ENCODE results near the gene TMEM201.

The TMEM201 gene

DNA sequence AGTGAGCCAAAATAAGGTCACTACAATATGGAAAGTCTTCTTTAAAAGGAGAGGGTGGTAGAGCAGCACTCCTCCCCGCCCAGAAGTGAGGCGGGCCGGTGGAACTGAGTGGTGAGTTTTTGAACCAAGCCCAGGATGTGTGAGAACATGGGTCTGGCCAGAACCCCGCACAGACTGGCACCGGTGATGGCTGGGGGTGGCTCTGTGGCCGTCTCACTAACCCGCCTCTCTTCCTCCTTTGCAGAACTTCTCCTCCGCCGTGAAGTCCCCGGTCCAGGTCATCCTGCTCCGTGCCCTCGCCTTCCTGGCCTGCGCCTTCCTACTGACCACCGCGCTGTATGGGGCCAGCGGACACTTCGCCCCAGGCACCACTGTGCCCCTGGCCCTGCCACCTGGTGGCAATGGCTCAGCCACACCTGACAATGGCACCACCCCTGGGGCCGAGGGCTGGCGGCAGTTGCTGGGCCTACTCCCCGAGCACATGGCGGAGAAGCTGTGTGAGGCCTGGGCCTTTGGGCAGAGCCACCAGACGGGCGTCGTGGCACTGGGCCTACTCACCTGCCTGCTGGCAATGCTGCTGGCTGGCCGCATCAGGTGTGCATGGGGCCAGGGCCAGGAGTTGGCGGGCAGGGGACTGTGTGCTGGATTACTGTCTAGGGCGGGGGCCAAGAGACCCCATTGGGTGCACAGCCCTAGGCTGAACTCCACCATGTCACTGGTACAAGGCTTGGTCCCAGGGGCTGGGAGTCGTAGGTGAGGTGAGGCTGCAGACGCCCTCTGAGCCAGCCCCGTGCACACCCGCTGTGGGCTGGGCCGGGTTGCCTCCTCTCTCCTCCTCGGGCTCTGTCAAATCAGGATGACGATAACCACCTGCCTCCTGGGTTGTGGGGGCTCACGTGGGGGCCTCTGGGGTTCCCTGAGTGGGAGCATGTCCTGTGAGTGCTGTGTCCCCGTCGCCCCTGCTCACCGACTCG lies 12.4 kb downstream of the TMEM201 start:
- no peak for DNase-seq (ENCODE audit: low read depth)

DNA sequence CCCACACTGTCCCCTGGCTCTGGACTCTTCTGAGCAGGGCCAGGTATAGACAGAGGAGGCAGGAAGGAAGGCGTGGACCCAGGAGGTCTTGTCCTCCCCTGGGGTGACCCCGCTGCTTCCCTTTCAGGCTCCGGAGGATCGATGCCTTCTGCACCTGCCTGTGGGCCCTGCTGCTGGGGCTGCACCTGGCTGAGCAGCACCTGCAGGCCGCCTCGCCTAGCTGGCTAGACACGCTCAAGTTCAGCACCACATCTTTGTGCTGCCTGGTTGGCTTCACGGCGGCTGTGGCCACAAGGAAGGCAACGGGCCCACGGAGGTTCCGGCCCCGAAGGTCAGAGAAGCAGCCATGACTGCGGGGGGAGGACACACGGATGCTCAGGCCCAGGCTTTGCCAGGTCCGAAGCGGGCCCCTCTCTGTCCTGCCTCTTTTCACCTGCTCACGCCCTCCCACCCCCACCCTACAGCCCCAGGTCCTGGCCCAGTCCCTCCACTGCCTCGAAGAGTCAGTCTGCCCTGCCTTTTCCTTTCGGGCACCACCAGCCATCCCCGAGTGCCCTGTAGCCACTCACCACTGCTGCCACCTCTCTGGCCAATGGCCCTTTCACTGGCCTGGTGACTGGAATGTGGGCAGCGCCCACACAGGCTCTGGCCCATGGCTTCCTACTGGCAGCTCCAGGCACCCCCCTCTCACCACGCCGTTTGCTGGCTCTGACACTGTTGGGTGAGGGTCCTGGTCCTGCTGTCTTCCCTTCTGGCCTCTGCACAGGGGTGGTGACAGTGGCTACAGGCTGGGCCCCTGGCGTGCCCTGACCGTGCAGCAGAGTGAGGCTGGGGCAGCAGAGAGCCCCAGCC lies 13.5 kb downstream of the TMEM201 start:
- no peak for DNase-seq (ENCODE audit: low read depth)

DNA sequence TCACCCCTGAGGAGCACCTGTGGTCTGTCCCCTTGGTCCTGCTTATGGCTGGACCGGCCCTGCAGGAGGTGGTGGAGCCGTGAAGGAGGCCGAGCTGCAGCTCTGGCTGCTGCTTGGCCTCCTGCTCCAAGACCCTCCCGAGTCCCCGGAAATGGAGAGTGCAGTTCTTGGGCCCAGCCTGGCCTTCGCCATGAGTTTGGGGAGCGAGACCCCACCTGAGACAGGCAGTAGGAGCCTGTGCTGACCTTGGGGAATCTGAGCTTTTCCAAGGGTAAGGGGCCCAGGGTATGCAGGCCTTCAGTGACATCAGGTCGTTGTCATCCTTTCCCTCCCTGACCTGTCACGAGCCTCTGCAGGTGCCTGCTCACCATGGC lies 14.1 kb downstream of the TMEM201 start:
- no peak for DNase-seq (ENCODE audit: low read depth)

DNA sequence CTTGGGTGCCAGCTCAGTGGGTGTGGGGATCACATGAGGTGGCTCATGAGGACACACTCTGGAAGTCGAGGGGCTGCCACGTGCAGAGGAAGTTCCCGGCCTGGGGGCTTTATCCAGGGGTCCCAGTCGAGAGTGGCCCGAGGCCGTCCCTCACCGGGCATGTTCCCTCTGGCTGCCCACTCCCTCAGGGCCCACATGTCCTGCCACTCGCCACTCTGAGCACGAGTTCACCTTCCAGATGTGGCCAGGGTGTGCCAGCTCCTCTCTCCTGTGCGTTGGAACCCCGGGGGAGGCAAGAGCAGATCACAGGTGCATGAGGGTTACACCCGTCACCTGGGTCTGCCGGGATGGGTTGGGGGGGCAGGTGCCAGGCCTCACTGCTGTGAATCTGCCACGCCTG lies 14.6 kb downstream of the TMEM201 start:
- DNase-seq (ENCODE audit: low read depth), result no peak

DNA sequence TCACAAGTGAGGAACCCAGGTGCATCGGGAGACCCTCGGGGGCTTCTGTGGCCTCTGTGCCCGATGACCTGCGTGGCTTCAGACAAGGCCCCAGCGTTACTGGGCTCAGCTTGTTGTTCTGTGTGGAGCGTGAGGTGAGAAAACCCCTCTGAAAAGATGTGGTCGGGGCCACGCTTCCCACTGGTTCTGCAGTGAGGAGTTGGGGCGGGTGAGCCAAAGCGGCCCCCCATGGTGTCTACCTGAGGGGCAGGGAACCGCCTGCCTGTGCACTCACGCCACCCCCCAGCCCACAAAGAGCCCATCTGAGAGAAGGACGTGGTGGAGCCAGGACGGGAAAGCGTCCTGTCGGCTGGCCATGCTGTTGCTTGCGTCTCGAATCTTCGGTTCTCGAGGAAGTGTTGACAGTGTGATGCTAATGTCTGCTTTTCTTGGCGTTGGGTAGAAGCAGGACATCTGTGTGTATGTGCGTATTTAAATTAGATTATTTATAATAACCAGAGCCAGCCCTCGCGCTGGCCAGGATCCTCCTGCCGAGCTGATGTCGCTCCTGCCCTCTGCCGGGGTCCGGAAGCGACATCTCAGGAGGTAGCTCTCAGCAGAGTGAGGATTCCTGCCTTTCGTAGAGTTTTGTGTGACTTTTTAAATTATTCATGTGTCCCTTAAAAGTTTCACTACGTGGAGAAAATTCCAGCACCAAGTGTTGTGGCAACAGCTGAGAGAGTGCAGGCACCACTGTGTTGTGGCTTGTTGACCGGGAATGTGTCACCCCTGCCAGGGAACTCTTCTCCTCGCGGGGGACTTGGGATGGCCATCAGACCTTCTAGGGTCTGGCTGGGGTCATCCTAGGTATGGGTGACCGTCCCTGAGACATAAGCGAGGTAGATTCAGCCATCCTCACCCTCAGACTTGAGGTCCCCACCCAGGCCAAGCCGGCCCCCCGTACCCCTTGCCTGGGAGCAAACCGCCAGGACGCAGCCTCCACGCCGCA lies 15.3 kb downstream of the TMEM201 start:
- no peak for DNase-seq (ENCODE audit: low read depth)

DNA sequence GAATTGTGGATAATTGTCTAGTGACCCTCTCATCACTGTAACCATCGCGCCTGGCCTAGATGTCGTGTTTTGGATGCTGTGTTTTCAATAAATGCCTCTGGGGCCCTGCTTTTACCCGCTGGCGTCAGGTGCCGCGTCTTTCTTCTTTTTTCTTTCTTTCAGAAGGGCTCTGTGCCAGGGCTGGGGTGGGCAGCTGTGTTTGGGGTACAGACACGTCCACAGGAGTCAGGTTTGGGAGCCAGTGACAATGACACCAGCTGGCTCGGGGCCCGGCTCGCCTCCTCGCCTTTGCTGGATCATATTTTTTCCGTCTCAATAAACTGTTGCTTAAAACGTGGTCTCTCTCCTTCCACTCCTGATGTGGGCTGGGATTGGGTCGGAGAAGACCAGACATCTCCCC lies 16.1 kb downstream of the TMEM201 start:
- DNase-seq (ENCODE audit: low read depth), result no peak

DNA sequence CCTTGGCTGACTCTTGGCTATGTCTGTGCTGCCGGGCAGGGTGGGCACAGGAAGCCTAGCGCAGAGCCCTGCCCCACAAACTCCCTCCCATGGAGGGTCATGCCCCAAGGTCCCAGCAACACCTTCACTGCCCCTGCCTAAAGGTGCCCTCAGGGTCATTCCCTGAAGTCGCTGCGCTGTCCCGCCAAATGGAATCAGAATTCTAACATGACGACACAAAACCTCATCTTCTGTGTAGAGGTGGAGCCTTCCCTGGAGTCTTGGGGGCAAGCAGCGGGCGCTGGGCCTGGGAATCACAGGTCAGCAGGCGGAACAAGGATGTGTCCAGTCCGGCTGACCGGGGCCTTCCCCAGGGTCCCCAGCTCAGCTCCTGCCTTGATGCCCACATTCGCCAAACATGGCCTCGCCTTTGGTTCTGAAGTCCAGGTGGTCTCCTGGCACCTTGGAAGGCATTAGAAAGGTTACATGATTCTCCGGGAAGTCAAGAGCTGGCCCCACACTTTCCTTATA lies 17.3 kb downstream of the TMEM201 start:
- DNase-seq (ENCODE audit: low read depth), result no peak

DNA sequence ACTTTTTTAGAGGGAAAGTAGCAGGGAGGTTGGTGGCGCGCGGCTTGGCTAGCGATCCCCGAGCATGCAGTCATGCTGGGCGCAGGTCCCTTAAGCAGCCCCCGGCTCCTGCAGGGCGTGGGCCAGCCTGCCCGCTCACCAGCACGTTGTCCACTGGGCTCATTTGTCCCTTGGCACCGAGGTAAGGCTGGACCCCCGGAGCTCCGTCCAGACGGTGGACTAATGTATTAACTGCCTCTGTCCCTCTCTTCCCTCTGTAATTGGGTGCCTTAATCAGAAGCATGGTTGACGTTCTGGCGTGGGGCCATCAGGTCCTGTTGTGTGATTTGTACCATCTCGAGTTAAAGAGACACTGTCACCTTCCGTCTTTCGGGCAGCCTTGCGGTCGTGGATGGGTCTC lies 17.7 kb downstream of the TMEM201 start:
- DNase-seq (ENCODE audit: low read depth), result no peak

DNA sequence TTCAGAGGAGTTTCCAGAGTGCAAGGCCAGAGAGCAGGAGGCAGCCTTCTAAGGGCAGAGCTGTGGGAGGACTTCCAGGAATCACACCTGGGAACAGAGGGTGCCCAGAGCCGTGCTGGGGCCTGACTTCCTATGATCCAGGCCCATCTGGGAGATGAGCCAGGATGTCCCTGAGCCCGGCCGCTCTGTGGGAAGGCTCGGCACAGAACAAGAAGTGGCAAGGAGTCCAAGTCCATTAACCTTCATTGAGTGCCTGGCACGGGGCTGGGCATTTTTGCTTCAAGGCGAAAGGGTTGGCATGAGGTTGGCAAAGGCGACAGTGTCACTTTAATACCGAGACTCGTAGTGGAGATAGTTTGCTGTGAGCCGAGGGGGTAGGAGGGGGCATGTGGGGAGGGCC lies 18.2 kb downstream of the TMEM201 start:
- no peak for DNase-seq (ENCODE audit: low read depth)

DNA sequence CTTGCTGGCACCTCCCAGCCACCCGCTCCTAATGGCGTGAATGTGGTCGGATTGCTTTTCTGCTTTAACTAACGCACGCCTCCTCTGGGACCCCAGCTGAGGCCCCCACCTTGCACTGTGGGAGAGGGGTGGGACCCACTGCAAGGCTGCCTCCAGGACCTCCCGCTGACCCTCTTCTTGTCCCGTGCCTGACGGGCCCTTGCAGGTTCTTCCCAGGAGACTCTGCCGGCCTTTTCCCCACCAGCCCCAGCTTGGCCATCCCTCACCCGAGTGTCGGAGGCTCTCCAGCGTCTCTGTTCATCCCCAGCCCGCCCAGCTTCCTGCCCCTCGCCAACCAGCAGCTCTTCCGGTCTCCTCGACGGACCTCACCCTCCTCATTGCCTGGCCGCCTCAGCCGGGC lies 18.6 kb downstream of the TMEM201 start:
- DNase-seq (ENCODE audit: low read depth), result no peak

DNA sequence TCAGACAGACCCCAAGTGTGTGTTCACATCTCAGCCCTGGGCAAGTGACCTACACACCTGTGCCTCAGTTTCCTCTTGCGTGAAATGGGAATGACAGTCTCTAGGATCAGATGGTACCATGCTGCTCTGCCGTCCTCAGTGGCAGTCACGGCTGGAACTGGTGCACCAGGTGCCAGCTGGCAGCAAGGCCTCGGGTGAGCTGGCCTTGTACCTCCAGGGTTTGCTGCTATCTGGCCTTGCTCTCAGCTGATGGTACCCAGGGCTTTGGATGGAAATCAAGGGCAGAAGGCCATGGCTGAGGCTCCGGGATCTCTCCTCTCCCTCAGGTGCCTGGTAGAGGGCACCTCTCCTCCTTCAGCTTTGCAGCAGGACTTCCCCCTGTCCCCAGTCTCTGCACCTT lies 21.3 kb downstream of the TMEM201 start:
- DNase-seq (ENCODE audit: low read depth), result no peak

DNA sequence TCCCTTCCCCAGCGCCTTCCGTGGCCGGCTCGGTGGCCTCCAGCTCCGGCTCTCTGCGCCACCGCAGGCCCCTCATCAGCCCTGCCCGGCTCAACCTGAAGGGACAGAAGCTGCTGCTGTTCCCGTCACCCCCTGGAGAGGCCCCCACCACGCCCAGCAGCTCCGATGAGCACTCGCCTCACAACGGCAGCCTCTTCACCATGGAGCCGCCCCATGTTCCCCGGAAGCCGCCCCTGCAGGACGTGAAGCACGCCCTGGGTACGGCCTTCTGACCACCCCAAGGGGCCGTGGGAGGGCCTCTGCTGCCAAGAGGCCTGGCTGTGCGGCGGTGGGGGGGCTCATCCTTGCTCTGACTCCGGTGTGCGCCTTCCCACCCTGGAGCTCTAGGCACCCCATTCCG lies 21.8 kb downstream of the TMEM201 start:
- DNase-seq (ENCODE audit: low read depth), result no peak

DNA sequence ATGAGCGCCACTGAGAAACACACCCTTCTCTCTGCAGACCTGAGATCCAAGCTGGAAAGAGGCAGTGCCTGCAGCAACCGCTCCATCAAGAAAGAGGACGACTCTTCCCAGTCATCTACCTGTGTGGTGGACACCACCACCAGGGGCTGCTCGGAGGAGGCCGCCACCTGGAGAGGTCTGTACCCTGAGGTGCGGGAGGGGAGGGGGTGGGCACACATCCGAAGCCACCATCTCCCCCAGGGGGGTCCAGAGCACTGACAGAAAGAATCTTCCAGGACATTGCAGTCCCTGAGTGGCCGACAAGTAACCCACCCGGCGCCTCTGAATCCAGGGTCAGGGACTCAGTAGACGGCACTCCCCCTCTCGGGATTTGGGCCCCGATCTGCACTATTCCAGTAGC lies 23.0 kb downstream of the TMEM201 start:
- no peak for DNase-seq (ENCODE audit: low read depth)

DNA sequence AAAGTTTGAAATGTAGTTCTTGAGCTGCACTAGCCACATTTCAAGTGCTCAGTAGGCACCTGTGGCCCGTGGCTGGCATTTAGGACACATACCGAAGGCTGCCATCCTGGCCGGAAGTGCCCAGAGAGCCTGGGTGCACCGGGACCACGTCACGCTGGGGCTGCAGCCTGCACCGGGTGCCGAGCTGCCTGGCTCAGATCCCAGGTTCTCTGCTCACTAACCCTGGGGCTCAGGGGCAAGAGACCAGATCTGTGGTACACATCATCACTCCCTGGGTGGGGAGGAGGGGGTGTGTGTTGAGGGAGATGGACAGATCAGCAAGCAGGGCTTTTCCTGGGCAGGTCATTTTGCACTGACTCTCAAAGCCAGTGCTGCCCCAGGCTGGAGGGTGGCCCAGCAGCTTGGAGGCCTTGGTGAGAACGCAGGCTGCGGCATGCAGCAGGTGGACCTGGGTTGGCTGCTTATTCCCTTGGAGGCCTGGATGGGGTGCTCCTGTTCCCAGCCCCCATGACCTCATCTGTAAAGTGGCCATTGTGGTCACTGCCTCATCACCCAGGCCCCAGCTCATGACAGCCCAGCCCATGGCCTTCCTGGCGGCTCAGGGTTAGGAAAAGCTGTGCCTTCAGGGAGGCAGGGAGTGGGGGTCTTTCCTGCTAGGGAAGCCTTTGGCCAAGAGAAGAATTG lies 23.6 kb downstream of the TMEM201 start:
- no peak for DNase-seq (ENCODE audit: low read depth)

DNA sequence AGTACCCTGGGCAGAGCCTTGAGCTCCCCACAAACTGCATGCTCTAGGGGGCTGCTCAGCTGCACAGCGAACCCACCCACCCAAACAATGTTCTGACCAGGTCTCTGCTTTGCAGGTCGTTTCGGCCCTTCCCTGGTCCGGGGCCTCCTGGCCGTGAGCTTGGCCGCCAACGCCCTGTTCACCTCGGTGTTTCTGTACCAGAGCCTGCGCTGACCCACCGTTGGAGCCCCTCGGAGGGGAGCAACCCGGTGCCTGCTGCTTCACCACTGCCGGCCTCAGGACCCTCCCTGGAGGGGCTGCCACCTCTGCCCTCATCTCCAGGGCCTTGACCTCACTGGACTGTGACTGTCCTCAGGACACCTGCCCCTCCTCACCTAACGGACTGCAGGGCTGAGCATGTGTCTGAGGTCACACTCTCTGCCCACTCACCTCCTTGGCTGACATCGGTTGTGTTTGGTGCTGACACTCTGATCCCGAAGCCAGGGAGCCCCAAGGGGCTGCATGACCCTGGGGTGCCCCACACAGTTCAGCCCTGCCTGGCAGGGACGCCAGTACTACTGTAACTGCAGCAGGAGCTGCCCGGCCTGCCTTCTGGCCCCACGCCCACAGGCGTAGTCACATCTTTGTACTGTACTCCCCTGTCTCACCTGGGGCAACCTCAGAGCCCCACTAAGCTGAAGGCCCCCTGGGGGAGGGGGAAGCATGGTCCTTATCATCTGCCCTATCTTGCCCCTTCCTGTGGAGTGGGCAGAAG lies 24.3 kb downstream of the TMEM201 start:
- DNase-seq (ENCODE audit: low read depth), result no peak

DNA sequence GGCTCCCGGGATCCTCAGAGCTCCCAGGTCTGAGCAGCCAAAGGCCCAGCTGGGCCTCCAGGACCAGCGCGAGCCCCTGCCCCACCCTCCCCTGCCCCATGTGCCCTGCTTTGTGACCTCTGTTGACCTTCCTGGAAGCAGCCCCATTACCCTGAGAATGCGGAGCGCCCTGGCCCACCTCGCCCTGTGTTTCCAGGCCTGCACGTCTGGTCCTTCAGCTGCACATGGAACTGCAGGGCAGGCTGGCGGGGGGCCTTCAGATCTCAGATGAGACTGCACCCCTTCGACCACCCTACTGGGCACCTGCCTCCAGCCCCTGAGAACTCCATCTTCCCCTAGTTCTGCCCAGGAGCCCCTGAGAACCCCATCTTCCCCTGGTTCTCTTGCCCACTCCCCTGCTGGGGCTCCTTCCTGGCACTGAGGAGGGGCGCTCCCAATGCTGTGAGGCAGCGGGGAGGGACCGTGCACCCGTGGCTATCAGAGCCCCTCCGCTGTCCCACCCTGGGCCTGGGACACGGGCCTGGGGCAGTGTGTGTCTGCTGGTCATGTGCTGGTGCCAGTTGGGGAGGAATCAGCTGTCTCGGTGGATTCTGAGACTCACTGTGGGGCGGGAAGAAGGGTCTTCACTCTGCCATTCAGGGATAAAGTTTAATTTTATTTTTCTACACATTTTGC lies 25.1 kb downstream of the TMEM201 start:
- DNase-seq (ENCODE audit: low read depth), result no peak

DNA sequence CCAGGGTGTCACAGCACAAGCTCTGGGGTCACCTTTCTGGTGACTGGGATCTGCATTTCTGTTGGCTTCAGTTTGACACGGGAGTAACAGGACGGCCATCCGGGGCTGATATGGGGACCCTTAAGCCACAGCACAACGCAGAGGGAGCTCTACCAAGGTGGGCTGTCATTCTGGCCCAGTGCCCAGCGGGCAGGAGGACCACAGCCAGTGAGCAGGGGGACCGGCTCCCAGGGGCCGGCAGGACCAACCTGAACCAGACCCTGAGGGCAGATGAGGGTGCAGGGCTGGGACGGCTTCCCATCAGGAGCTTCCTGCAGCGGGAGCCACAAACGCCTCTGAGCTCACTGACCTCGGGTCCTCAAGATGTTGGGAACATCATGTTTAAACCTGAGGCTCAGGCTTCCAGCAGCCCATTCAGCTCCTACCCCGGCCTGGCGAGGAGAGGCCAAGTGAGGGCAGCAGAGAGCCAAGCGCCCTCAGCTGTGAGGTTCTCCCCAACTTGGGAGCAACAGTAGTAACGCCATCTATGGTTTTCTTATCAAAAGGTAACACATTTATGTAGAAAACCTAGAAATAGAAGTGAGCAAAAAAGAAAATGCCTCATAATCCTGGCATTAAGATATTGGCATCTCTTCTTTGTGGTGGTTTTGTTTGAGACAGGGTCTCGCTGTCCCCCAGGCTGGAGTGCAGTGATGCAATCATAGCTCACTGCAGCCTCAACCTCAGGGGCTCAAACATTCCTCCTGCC lies 26.8 kb downstream of the TMEM201 start:
- DNase-seq (ENCODE audit: low read depth), result no peak

DNA sequence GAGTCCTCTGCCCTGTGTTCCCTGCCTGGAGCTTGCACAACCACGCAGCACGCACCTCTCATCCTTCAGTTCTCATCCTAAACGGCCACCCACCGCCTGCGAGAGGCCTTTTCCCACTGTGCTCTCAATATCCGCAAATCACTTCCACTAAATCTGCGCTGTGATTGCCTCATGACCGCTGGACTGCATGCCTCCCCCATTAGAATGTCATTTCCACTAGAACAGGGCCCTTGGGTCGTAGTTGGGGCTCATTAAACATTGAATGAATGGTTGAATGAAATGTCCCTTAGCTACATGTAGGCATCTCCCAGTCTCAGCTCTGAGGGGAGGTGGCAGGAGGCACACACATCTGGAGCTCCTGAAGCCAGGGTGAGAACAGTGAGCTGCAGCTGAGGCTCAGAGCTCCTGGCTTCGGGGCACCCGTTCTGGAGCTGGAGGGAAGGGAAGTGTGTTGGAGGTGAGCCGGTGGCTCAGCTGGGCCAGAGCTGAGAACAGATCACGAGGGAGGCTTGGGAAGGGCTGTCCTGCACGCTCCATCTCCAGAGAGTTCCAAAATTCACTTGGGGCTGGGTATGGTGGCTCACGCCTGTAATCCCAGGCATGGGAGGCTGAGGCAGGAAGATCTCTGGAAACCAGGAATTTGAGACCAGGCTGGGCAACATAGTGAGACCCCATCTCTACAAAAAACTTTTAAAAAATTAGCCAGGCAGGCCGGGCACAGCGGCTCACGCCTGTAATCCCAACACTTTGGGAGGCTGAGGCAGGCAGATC lies 30.4 kb downstream of the TMEM201 start:
- DNase-seq (ENCODE audit: low read depth), result no peak
